K562 (cell line): ENCODE measurements around the gene SMG6. TPM values are rescaled to one million over a fixed set of nuclear protein-coding genes. Genes with fewer than 3 reads are reported as not detected.

Experiments
- ATAC-seq: fragments of 200-7000 bp; cut with Tn5 transposase; 3 replicates; pipeline ENCODE4 v1.9.1; 2020; ENCODE audit warnings: moderate library complexity
- BruUV-seq: library from RNA; stranded (reverse); fragments of 400-500 nt; replicated peaks from 2 replicates; lab custom pipeline; 2021; lab: Mats Ljungman, UMichigan
- CTCF ChIA-PET: fragments of 300-600 bp; formaldehyde crosslinking; extraction: SDS; loops from one replicate; lab custom pipeline; 2021; ENCODE audit warnings: low intra/inter-chr PET ratio; lab: Yijun Ruan, JAX
- POLR2A ChIA-PET: fragments of 300-600, 350-650 bp; sonication (Branson Sonifier 250); formaldehyde crosslinking; extraction: SDS; loops from one replicate; lab custom pipeline; 2021; ENCODE audit warnings: antibody characterized with exemption, inconsistent platforms; lab: Yijun Ruan, JAX
- DNase-seq, 4 experiments: peaks; one replicate each; pipeline versions ENCODE4 v3.0.0 to v3.0.0-alpha.2; 2011 to 2018; ENCODE audit warnings: low spot score in 3 of 4, mixed read lengths in 3 of 4; ENCODE audit errors: extremely low read depth in 1 of 4
- FAIRE-seq: peaks from 2 replicates; lab custom pipeline; 2011; peaks lifted over from hg19 to GRCh38; lab: Jason Lieb, UNC
- H2AFZ ChIP-seq: 2 replicates; pipeline ENCODE4 v1.6.0; 2011; ENCODE audit warnings: low read depth, low read length, control low read depth, inconsistent platforms
- H3K27ac ChIP-seq: fragments of 200-600 bp; 3 replicates; pipeline ENCODE4 v1.8.0; 2011; ENCODE audit warnings: low read depth, mild to moderate bottlenecking, control low read depth, inconsistent platforms, low read length, moderate library complexity, mixed read lengths; ENCODE audit errors: extremely low read depth
- H3K27me3 ChIP-seq, 2 experiments: fragments of 300-600 bp in 1 of 2; 2 replicates in 1 of 2; 3 replicates in 1 of 2; pipeline versions ENCODE4 v1.6.0 to v1.8.0; 2011; ENCODE audit warnings: inconsistent platforms in 2 of 2, low read length in 2 of 2, mild to moderate bottlenecking in 1 of 2, mixed read lengths in 1 of 2, moderate library complexity in 1 of 2; ENCODE audit not compliant: control insufficient read depth in 2 of 2, insufficient read depth in 2 of 2
- H3K36me3 ChIP-seq: fragments of 300-600 bp; 3 replicates; pipeline ENCODE4 v1.8.0; 2011; ENCODE audit warnings: mild to moderate bottlenecking, low read length, inconsistent platforms; ENCODE audit not compliant: control insufficient read depth, insufficient read depth
- H3K4me1 ChIP-seq, 2 experiments: fragments of 200-600 bp in 1 of 2; replicated peaks in 1 of 2; 2 replicates in 1 of 2; 3 replicates in 1 of 2; pipeline versions ENCODE4 v1.5.1 to v1.8.0; 2011; ENCODE audit warnings: inconsistent platforms in 2 of 2, low read length in 2 of 2, mild to moderate bottlenecking in 1 of 2, mixed read lengths in 1 of 2, moderate library complexity in 1 of 2; ENCODE audit not compliant: control insufficient read depth in 2 of 2, insufficient read depth in 2 of 2
- H3K4me2 ChIP-seq: 2 replicates; pipeline ENCODE4 v1.6.1; 2011; ENCODE audit warnings: low read length, control low read depth, inconsistent platforms, mixed read lengths; ENCODE audit not compliant: insufficient read depth
- H3K4me3 ChIP-seq: fragments of 200-600 bp; sonication (generic), shearing (Covaris generic); 2 replicates; pipeline ENCODE4 v1.5.1; 2016; ENCODE audit warnings: control low read depth, inconsistent platforms
- H3K79me2 ChIP-seq: fragments of 200-600 bp; 3 replicates; pipeline ENCODE4 v1.8.0; 2011; ENCODE audit warnings: low read length, inconsistent platforms; ENCODE audit not compliant: control insufficient read depth, insufficient read depth
- H3K9ac ChIP-seq, 2 experiments: 2 replicates each; pipeline versions ENCODE4 v1.6.0 to v1.6.1; 2011; ENCODE audit warnings: low read depth in 2 of 2, low read length in 2 of 2, control low read depth in 1 of 2, inconsistent platforms in 1 of 2, mild to moderate bottlenecking in 1 of 2, mixed read lengths in 1 of 2; ENCODE audit not compliant: insufficient read depth in 1 of 2
- H3K9me1 ChIP-seq: one replicate; pipeline ENCODE4 v1.6.0; 2011; ENCODE audit warnings: inconsistent platforms, mild to moderate bottlenecking, low read length, moderate library complexity; ENCODE audit not compliant: control insufficient read depth, insufficient read depth
- H3K9me3 ChIP-seq: replicated peaks from 2 replicates; pipeline ENCODE4 v1.5.1; 2011; ENCODE audit warnings: low read depth, low read length, inconsistent platforms; ENCODE audit not compliant: control insufficient read depth, insufficient read depth
- H4K20me1 ChIP-seq: replicated peaks from 2 replicates; pipeline ENCODE4 v1.6.1; 2011; ENCODE audit warnings: low read length, inconsistent platforms, mixed read lengths; ENCODE audit not compliant: control insufficient read depth, insufficient read depth
- GABPB1 ChIP-seq: sonication (generic); formaldehyde crosslinking; IDR thresholded peaks from 2 replicates; pipeline ENCODE4 v1.8.0; 2022; ENCODE audit warnings: mild to moderate bottlenecking, missing genetic modification reagents
- MCM7 ChIP-seq, 2 experiments: fragments of 450-650 bp; IDR thresholded peaks; 2 replicates each; pipeline ENCODE4 v1.6.1; 2016 to 2018
- NCOA1 ChIP-seq: fragments of 450-650 bp; IDR thresholded peaks from 2 replicates; pipeline ENCODE4 v1.6.1; 2016; ENCODE audit warnings: low read depth
- PML ChIP-seq: IDR thresholded peaks from 2 replicates; pipeline ENCODE4 v1.6.1; 2012; ENCODE audit warnings: low read length, inconsistent platforms
- RBM22 ChIP-seq: fragments of 200-400 bp; formaldehyde crosslinking; IDR thresholded peaks from 2 replicates; pipeline ENCODE4 v1.6.1; 2018; ENCODE audit warnings: low read length, low read depth; ENCODE audit not compliant: poor library complexity, severe bottlenecking
- STAG1 ChIP-seq: sonication (generic); formaldehyde crosslinking; IDR thresholded peaks from 2 replicates; pipeline ENCODE4 v1.5.0; 2020; ENCODE audit warnings: missing genetic modification reagents, borderline replicate concordance
- ZBTB7A ChIP-seq: IDR thresholded peaks from 2 replicates; pipeline ENCODE4 v1.6.1; 2011; ENCODE audit warnings: low read depth, mild to moderate bottlenecking, low read length, moderate library complexity, borderline replicate concordance; ENCODE audit not compliant: control insufficient read depth
- ZFX ChIP-seq: sonication (generic); formaldehyde crosslinking; IDR thresholded peaks from 2 replicates; pipeline ENCODE4 v1.8.0; 2022; ENCODE audit warnings: mild to moderate bottlenecking, missing genetic modification reagents, moderate library complexity
- WGBS: fragments of 100-300 bp; shearing (Covaris generic); methylation state at CpG from one replicate; pipeline ENCODE4 v1.1.6; 2016; ENCODE audit warnings: low coverage, mixed read lengths; ENCODE audit not compliant: insufficient coverage; ENCODE audit errors: missing lambda C conversion rate; 5-methylcytosine and 5-hydroxymethylcytosine counted together
- in situ Hi-C: fragments of 300-500 bp; cut with MboI; formaldehyde crosslinking; loops from 4 replicates; pipeline ENCODE4 v1.15.0; 2018; ENCODE audit warnings: inconsistent platforms, mixed read lengths
- intact Hi-C: fragments of 100-400 bp; cut with micrococcal nuclease; formaldehyde crosslinking; loops from 2 replicates; pipeline ENCODE4 v1.14.2; 2022
- polyA plus RNA-seq, 8 experiments: library from polyadenylated mRNA; depleted of rRNA in 4 of 8; stranded (reverse) in 5 of 8; unstranded in 3 of 8; fragments of >200 nt; fragmentation: Nextera tagmentation in 2 of 8; fragmentation: Illumina TruSeq in 1 of 8; extraction: Ambion mirVana in 2 of 8; extraction: Trizol in 1 of 8; gene quantifications; 2 replicates each; pipeline versions ENCODE4 v1.2.1 to v1.2.3, GENCODE V29; 2011 to 2014; ENCODE audit warnings: inconsistent platforms in 1 of 8, missing spikeins in 1 of 8
- total RNA-seq, 7 experiments: library from RNA; depleted of rRNA in 6 of 7; stranded (reverse); fragments of >200 nt in 6 of 7; fragmentation: Illumina TruSeq in 2 of 7; extraction: Trizol in 2 of 7; gene quantifications; 2 replicates each; pipeline versions ENCODE4 v1.2.1 to v1.2.3, GENCODE V29; 2011 to 2021; ENCODE audit warnings: low replicate concordance in 1 of 7
- TF ChIP-seq, protein P1 (sequence below), 3 experiments: IDR thresholded peaks in 2 of 3; conservative IDR thresholded peaks in 1 of 3; 2 replicates each; pipeline ENCODE4 v1.5.1; 2011 to 2012; ENCODE audit warnings: low read length in 3 of 3, mild to moderate bottlenecking in 3 of 3, control low read depth in 2 of 3, improper control_type of control experiment in 1 of 3, inconsistent platforms in 1 of 3, low read depth in 1 of 3, mixed read lengths in 1 of 3, moderate library complexity in 1 of 3; ENCODE audit not compliant: insufficient read depth in 2 of 3
- TF ChIP-seq, protein P2 (sequence below): sonication (generic); formaldehyde crosslinking; IDR thresholded peaks from 2 replicates; pipeline ENCODE4 v1.8.1; 2023; ENCODE audit warnings: mild to moderate bottlenecking, missing genetic modification reagents
- TF ChIP-seq, protein P3 (sequence below): sonication (generic); formaldehyde crosslinking; IDR thresholded peaks from 2 replicates; pipeline ENCODE4 v1.9.0; 2022; ENCODE audit warnings: mild to moderate bottlenecking, missing genetic modification reagents
- TF ChIP-seq, protein P4 (sequence below): sonication (generic); formaldehyde crosslinking; IDR thresholded peaks from 2 replicates; pipeline ENCODE4 v1.8.1; 2023; ENCODE audit warnings: mild to moderate bottlenecking, missing genetic modification reagents, moderate library complexity
- TF ChIP-seq, protein P5 (sequence below): sonication (generic); formaldehyde crosslinking; IDR thresholded peaks from 2 replicates; pipeline ENCODE4 v1.8.0; 2022; ENCODE audit warnings: missing genetic modification reagents, mild to moderate bottlenecking, moderate library complexity, borderline replicate concordance

The SMG6 gene
- total and polyA plus RNA-seq, 9 of the 15 experiments (the other 6 are each of a cell fraction or from before 2014, with no cell fraction given): 0.44 to 13.9 (median 6.0) TPM

DNA sequence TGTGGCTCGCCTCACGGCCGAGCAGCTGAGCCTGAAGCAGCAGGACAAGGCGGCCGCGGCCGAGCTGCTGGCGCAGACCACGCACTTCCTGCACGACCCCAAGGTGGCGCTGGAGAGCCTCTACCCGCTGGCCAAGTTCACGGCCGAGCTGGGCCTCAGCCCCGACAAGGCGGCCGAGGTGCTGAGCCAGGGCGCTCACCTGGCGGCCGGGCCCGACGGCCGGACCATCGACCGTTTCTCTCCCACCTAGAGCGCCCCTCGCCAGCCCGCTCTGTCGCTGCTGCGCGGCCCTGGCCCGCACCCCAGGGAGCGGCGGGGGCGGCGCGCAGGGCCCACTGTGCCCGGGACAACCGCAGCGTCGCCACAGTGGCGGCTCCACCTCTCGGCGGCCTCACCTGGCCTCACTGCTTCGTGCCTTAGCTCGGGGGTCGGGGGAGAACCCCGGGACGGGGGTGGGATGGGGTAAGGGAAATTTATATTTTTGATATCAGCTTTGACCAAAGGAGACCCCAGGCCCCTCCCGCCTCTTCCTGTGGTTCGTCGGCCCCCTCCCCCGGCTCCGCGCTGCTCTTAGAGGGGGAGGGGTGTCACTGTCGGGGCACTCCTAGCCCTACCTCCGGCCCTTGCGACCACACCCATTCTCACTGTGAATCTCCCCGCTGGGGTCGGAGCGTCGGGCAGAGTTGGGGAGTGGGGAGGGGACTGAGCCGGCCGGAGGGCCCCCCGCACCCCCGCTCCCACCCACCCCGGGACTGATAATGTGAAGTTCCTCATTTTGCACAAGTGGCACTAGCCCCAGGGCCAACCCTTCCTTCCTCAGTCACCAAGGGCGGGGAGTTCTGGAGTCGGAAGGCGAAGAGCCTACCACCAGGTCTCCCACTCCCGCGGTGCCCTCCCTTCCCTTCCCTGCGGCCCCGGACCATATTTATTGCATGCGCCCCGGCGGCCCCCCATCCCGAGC lies 244.7 kb downstream of the SMG6 start:
- no peak overlapping the region for H3K27ac ChIP-seq
- POLR2A ChIA-PET: interaction anchor here (0.6 to 0.7 kb wide), 2 partner anchors 26 to 96 kb away, joined by 3 read pairs; no protein-coding TSS in a partner anchor
- TF ChIP-seq, protein P1, sequence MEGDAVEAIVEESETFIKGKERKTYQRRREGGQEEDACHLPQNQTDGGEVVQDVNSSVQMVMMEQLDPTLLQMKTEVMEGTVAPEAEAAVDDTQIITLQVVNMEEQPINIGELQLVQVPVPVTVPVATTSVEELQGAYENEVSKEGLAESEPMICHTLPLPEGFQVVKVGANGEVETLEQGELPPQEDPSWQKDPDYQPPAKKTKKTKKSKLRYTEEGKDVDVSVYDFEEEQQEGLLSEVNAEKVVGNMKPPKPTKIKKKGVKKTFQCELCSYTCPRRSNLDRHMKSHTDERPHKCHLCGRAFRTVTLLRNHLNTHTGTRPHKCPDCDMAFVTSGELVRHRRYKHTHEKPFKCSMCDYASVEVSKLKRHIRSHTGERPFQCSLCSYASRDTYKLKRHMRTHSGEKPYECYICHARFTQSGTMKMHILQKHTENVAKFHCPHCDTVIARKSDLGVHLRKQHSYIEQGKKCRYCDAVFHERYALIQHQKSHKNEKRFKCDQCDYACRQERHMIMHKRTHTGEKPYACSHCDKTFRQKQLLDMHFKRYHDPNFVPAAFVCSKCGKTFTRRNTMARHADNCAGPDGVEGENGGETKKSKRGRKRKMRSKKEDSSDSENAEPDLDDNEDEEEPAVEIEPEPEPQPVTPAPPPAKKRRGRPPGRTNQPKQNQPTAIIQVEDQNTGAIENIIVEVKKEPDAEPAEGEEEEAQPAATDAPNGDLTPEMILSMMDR (IDR thresholded peaks at IDR 0.05 in 2 of 3, conservative IDR thresholded peaks at IDR 0.05 in 1 of 3; ENCODE audit: insufficient read depth in 2 of 3, low read depth in 1 of 3, low read length in 3 of 3): peak in 2 of 3 experiments; percentile 21 to 35; a peak in 2 of 6 replicates
- TF ChIP-seq ZFX (peak; percentile 65), STAG1 (peak; percentile 26; the same call in 1 of the 2 replicates), PML (no peak), NCOA1 (no peak), ZBTB7A (0 out of 2 replicates have a peak, but pooled peaks have one; percentile 17), RBM22 (peak; percentile 31), GABPB1 (CRISPR knock-in tag) (peak; percentile 32; the same call in 1 of the 2 replicates), MCM7 (IDR thresholded peaks at IDR 0.05) (no peak)
- TF ChIP-seq, protein P2, sequence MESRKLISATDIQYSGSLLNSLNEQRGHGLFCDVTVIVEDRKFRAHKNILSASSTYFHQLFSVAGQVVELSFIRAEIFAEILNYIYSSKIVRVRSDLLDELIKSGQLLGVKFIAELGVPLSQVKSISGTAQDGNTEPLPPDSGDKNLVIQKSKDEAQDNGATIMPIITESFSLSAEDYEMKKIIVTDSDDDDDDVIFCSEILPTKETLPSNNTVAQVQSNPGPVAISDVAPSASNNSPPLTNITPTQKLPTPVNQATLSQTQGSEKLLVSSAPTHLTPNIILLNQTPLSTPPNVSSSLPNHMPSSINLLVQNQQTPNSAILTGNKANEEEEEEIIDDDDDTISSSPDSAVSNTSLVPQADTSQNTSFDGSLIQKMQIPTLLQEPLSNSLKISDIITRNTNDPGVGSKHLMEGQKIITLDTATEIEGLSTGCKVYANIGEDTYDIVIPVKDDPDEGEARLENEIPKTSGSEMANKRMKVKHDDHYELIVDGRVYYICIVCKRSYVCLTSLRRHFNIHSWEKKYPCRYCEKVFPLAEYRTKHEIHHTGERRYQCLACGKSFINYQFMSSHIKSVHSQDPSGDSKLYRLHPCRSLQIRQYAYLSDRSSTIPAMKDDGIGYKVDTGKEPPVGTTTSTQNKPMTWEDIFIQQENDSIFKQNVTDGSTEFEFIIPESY (CRISPR knock-in tag): peak; percentile 100
- TF ChIP-seq, protein P3, sequence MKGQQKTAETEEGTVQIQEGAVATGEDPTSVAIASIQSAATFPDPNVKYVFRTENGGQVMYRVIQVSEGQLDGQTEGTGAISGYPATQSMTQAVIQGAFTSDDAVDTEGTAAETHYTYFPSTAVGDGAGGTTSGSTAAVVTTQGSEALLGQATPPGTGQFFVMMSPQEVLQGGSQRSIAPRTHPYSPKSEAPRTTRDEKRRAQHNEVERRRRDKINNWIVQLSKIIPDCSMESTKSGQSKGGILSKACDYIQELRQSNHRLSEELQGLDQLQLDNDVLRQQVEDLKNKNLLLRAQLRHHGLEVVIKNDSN (CRISPR knock-in tag): no peak
- TF ChIP-seq, protein P4, sequence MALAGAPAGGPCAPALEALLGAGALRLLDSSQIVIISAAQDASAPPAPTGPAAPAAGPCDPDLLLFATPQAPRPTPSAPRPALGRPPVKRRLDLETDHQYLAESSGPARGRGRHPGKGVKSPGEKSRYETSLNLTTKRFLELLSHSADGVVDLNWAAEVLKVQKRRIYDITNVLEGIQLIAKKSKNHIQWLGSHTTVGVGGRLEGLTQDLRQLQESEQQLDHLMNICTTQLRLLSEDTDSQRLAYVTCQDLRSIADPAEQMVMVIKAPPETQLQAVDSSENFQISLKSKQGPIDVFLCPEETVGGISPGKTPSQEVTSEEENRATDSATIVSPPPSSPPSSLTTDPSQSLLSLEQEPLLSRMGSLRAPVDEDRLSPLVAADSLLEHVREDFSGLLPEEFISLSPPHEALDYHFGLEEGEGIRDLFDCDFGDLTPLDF (CRISPR knock-in tag): no peak
- TF ChIP-seq, protein P5, sequence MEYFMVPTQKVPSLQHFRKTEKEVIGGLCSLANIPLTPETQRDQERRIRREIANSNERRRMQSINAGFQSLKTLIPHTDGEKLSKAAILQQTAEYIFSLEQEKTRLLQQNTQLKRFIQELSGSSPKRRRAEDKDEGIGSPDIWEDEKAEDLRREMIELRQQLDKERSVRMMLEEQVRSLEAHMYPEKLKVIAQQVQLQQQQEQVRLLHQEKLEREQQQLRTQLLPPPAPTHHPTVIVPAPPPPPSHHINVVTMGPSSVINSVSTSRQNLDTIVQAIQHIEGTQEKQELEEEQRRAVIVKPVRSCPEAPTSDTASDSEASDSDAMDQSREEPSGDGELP (CRISPR knock-in tag): peak; percentile 62; the same call in 1 of the 2 replicates

More for the DNA sequence above, 244.7 kb downstream of the SMG6 start:
- FAIRE-seq (no peak), DNase-seq (no peak), ATAC-seq (no peak)
- Histone ChIP-seq H3K36me3 (no peaks in the 10 kb centered on the region; the same call in 2 of the 3 replicates), H3K4me2 (no peak overlapping the region), H3K79me2 (no peaks in the 10 kb centered on the region), H3K27me3 (no peaks in the 10 kb centered on the region), H3K4me3 (no peak overlapping the region), H3K9ac (no peak overlapping the region), H3K4me1 (peaks cover 0 to 47% of the 10 kb centered on the region in 2 experiments; a peak in 2 of 5 replicates), H4K20me1 (no peaks in the 10 kb centered on the region), H2AFZ (no peak overlapping the region), H3K9me3 (no peaks in the 10 kb centered on the region), H3K9me1 (no peaks in the 10 kb centered on the region)
- intact Hi-C loops: loop anchor here (10.0 kb wide), 1 partner anchor 116 kb away; no protein-coding TSS in a partner anchor
- no TSS peak for BruUV-seq
- 95% methylated on average over 7 of the region's 78 CpGs for WGBS
- in situ Hi-C loops: no loop called here
- CTCF ChIA-PET: no interaction called here
